H1 (cell line): ENCODE results near the gene FOXN3. TPM values are rescaled to one million over a fixed set of nuclear protein-coding genes. Genes with fewer than 3 reads are reported as not detected.
A peak's percentile ranks its signal among the peaks of the same experiment; 100 is the strongest.

ENCODE experiments used
- CTCF ChIA-PET: fragments of 300-600 bp; sonication (Branson Sonifier 250); formaldehyde crosslinking; loops from one replicate; lab custom pipeline; 2021; ENCODE audit not compliant: partially characterized antibody; lab: Charles Lee
- POLR2A ChIA-PET: fragments of 300-600 bp; sonication (Branson Sonifier 250); formaldehyde crosslinking; loops from one replicate; lab custom pipeline; 2021; ENCODE audit warnings: inconsistent platforms; ENCODE audit not compliant: partially characterized antibody; lab: Charles Lee
- DNase-seq, 2 experiments: peaks; one replicate each; pipeline versions ENCODE4 v3.0.0 to v3.0.0-alpha.2; 2010 to 2022; ENCODE audit warnings: low spot score in 2 of 2, low read depth in 1 of 2, mixed read lengths in 1 of 2
- FAIRE-seq: peaks from 2 replicates; lab custom pipeline; 2011; peaks lifted over from hg19 to GRCh38; lab: Jason Lieb, UNC
- H2AFZ ChIP-seq: 2 replicates; pipeline ENCODE4 v1.8.1; 2012; ENCODE audit warnings: low read length, inconsistent platforms
- H2AK5ac ChIP-seq: 2 replicates; pipeline ENCODE4 v1.6.1; 2013; ENCODE audit warnings: low read depth, low read length
- H2BK120ac ChIP-seq: replicated peaks from 2 replicates; pipeline ENCODE3; 2013; ENCODE audit warnings: low read depth, low read length, inconsistent platforms
- H2BK12ac ChIP-seq: 2 replicates; pipeline ENCODE4 v1.6.1; 2013; ENCODE audit warnings: low read depth, low read length
- H2BK15ac ChIP-seq: 2 replicates; pipeline ENCODE4 v1.6.1; 2013; ENCODE audit warnings: low read length
- H2BK20ac ChIP-seq: 2 replicates; pipeline ENCODE4 v1.6.1; 2013; ENCODE audit warnings: low read length
- H2BK5ac ChIP-seq: 2 replicates; pipeline ENCODE4 v1.6.1; 2013; ENCODE audit warnings: low read depth, low read length
- H3K14ac ChIP-seq: 2 replicates; pipeline ENCODE4 v1.6.1; 2013; ENCODE audit warnings: inconsistent platforms; ENCODE audit not compliant: insufficient read length
- H3K18ac ChIP-seq: 2 replicates; pipeline ENCODE4 v1.6.1; 2013; ENCODE audit warnings: low read length; ENCODE audit errors: extremely low read depth
- H3K23ac ChIP-seq: 2 replicates; pipeline ENCODE4 v1.6.1; 2013; ENCODE audit warnings: inconsistent platforms; ENCODE audit not compliant: insufficient read length
- H3K23me2 ChIP-seq: 2 replicates; pipeline ENCODE4 v1.6.1; 2013; ENCODE audit warnings: low read depth, low read length
- H3K27ac ChIP-seq: 2 replicates; pipeline ENCODE4 v1.6.1; 2011; ENCODE audit warnings: low read depth, low read length, inconsistent platforms
- H3K27me3 ChIP-seq, 4 experiments: replicated peaks in 1 of 4; 1 replicate in 1 of 4; 2 replicates in 3 of 4; pipeline versions ENCODE4 v1.6.1 to v1.8.1; 2011 to 2013; ENCODE audit warnings: low read length in 3 of 4, mild to moderate bottlenecking in 3 of 4, inconsistent platforms in 2 of 4, mixed read lengths in 2 of 4, moderate library complexity in 1 of 4; ENCODE audit not compliant: control insufficient read depth in 3 of 4, insufficient read depth in 3 of 4; ENCODE audit errors: extremely low read depth in 1 of 4
- H3K36me3 ChIP-seq, 4 experiments: 2 replicates each; pipeline versions ENCODE4 v1.6.1 to v1.8.1; 2011 to 2013; ENCODE audit warnings: mild to moderate bottlenecking in 4 of 4, low read length in 3 of 4, moderate library complexity in 2 of 4, control low read depth in 1 of 4, inconsistent platforms in 1 of 4; ENCODE audit not compliant: insufficient read depth in 4 of 4, control insufficient read depth in 2 of 4
- H3K4ac ChIP-seq: replicated peaks from 2 replicates; pipeline ENCODE3; 2013; ENCODE audit warnings: low read length, low read depth, mixed read lengths, inconsistent platforms; ENCODE audit not compliant: insufficient read length
- H3K4me1 ChIP-seq, 4 experiments: replicated peaks in 1 of 4; 1 replicate in 1 of 4; 2 replicates in 3 of 4; pipeline versions ENCODE4 v1.6.1 to v1.8.1; 2011 to 2013; ENCODE audit warnings: low read length in 3 of 4, inconsistent platforms in 2 of 4, mixed read lengths in 1 of 4; ENCODE audit not compliant: insufficient read depth in 4 of 4, control insufficient read depth in 3 of 4
- H3K4me2 ChIP-seq, 2 experiments: 2 replicates each; pipeline versions ENCODE4 v1.6.1 to v1.8.1; 2011 to 2013; ENCODE audit warnings: low read depth in 2 of 2, low read length in 2 of 2, control low read depth in 1 of 2, inconsistent platforms in 1 of 2, mild to moderate bottlenecking in 1 of 2; ENCODE audit not compliant: insufficient read depth in 1 of 2
- H3K4me3 ChIP-seq, 4 experiments: fragments of 200-600, 300-600 bp in 1 of 4; sonication (generic), shearing (Covaris generic), sonication (Bioruptor Twin) in 1 of 4; 2 replicates each; pipeline versions ENCODE4 v1.5.1 to v1.8.1; 2011 to 2016; ENCODE audit warnings: low read length in 4 of 4, low read depth in 3 of 4, control low read depth in 2 of 4, inconsistent platforms in 2 of 4, mild to moderate bottlenecking in 2 of 4, mixed read lengths in 1 of 4, moderate library complexity in 1 of 4; ENCODE audit not compliant: insufficient read depth in 2 of 4; ENCODE audit errors: extremely low read depth in 1 of 4
- H3K56ac ChIP-seq: replicated peaks from 2 replicates; pipeline ENCODE3; 2013; ENCODE audit warnings: low read depth, mild to moderate bottlenecking, mixed read lengths, low read length, inconsistent platforms; ENCODE audit not compliant: insufficient read length
- H3K79me1 ChIP-seq: 2 replicates; pipeline ENCODE4 v1.6.1; 2013; ENCODE audit warnings: low read depth, low read length, control low read depth
- H3K79me2 ChIP-seq, 2 experiments: 2 replicates each; pipeline versions ENCODE4 v1.6.1 to v1.8.1; 2012 to 2013; ENCODE audit warnings: low read length in 2 of 2, mild to moderate bottlenecking in 2 of 2, inconsistent platforms in 1 of 2; ENCODE audit not compliant: insufficient read depth in 2 of 2, control insufficient read depth in 1 of 2
- H3K9ac ChIP-seq, 4 experiments: replicated peaks in 1 of 4; 1 replicate in 1 of 4; 2 replicates in 3 of 4; pipeline versions ENCODE4 v1.6.1 to v1.8.1; 2011 to 2013; ENCODE audit warnings: low read depth in 3 of 4, low read length in 3 of 4, control low read depth in 2 of 4, mild to moderate bottlenecking in 2 of 4, moderate library complexity in 2 of 4, inconsistent platforms in 1 of 4; ENCODE audit errors: extremely low read depth in 1 of 4
- H3K9me3 ChIP-seq, 2 experiments: 2 replicates each; pipeline versions ENCODE4 v1.6.1 to v1.8.1; 2012 to 2013; ENCODE audit warnings: mild to moderate bottlenecking in 2 of 2, moderate library complexity in 2 of 2, control low read depth in 1 of 2, inconsistent platforms in 1 of 2, low read depth in 1 of 2, low read length in 1 of 2, mixed read lengths in 1 of 2; ENCODE audit not compliant: insufficient read depth in 2 of 2
- H4K20me1 ChIP-seq, 2 experiments: replicated peaks in 1 of 2; 2 replicates each; pipeline versions ENCODE3 to v1.8.1; 2011 to 2013; ENCODE audit warnings: inconsistent platforms in 2 of 2, low read length in 2 of 2, mild to moderate bottlenecking in 1 of 2; ENCODE audit not compliant: insufficient read depth in 2 of 2, control insufficient read depth in 1 of 2
- H4K5ac ChIP-seq: 2 replicates; pipeline ENCODE4 v1.6.1; 2013; ENCODE audit warnings: low read length, low read depth, mixed read lengths, inconsistent platforms; ENCODE audit not compliant: insufficient read length
- H4K8ac ChIP-seq: 2 replicates; pipeline ENCODE4 v1.8.0; 2013; ENCODE audit warnings: mild to moderate bottlenecking, moderate library complexity, low read length, inconsistent platforms; ENCODE audit not compliant: insufficient read depth; ENCODE audit errors: extremely low read depth
- H4K91ac ChIP-seq: replicated peaks from 2 replicates; pipeline ENCODE3; 2013; ENCODE audit warnings: low read length, mixed read lengths, inconsistent platforms; ENCODE audit not compliant: insufficient read length
- CBX5 ChIP-seq: fragments of 300-800, 300-1000 bp; sonication (generic); IDR thresholded peaks from 2 replicates; pipeline ENCODE4 v1.7.1; 2016; ENCODE audit warnings: antibody characterized with exemption, low read length, low read depth
- CEBPB ChIP-seq: IDR thresholded peaks from 2 replicates; pipeline ENCODE4 v1.6.1; 2012; ENCODE audit warnings: low read depth, low read length
- HDAC2 ChIP-seq, 2 experiments: fragments of 300-600 bp in 1 of 2; sonication (generic) in 1 of 2; IDR thresholded peaks; 2 replicates each; pipeline ENCODE4 v1.6.1; 2011 to 2012; ENCODE audit warnings: low read depth in 2 of 2, low read length in 2 of 2, mild to moderate bottlenecking in 2 of 2, moderate library complexity in 2 of 2, borderline replicate concordance in 1 of 2, inconsistent platforms in 1 of 2
- KDM1A ChIP-seq: fragments of 200-600, 300-600 bp; sonication (generic); IDR thresholded peaks from 2 replicates; pipeline ENCODE4 v1.7.1; 2016; ENCODE audit warnings: mild to moderate bottlenecking, low read length, borderline replicate concordance
- KDM4A ChIP-seq: IDR thresholded peaks from one replicate; pipeline ENCODE4 v1.7.1; 2012; ENCODE audit warnings: low read depth, mild to moderate bottlenecking, moderate library complexity, low read length, inconsistent platforms; ENCODE audit not compliant: severe bottlenecking
- MAFK ChIP-seq: IDR thresholded peaks from 2 replicates; pipeline ENCODE4 v1.6.1; 2012; ENCODE audit warnings: low read depth, mild to moderate bottlenecking, improper control_type of control experiment, low read length
- RBBP5 ChIP-seq: IDR thresholded peaks from 2 replicates; pipeline ENCODE4 v1.7.1; 2012; ENCODE audit warnings: low read depth, mild to moderate bottlenecking, inconsistent platforms, low read length, moderate library complexity, borderline replicate concordance
- RFX5 ChIP-seq: IDR thresholded peaks from 2 replicates; pipeline ENCODE4 v1.6.1; 2011; ENCODE audit warnings: low read depth, low read length, improper control_type of control experiment, borderline replicate concordance
- YY1 ChIP-seq: IDR thresholded peaks from 2 replicates; pipeline ENCODE4 v1.6.1; 2011; ENCODE audit warnings: low read depth, mild to moderate bottlenecking, low read length
- WGBS, 2 experiments: shearing (Covaris generic) in 1 of 2; methylation state at CpG; one replicate each; pipeline versions ENCODE4 v1.1.6 to v1.1.7; 2013 to 2015; ENCODE audit warnings: low lambda C conversion rate in 2 of 2, mixed read lengths in 2 of 2, inconsistent platforms in 1 of 2, low coverage in 1 of 2, missing lambda C conversion rate in 1 of 2; ENCODE audit not compliant: insufficient replicate concordance in 2 of 2, insufficient coverage in 1 of 2, insufficient read length in 1 of 2; ENCODE audit errors: extremely low coverage in 1 of 2, missing lambda C conversion rate in 1 of 2; 5-methylcytosine and 5-hydroxymethylcytosine counted together
- polyA plus RNA-seq, 7 experiments: library from polyadenylated mRNA; depleted of rRNA in 3 of 7; stranded (reverse) in 5 of 7; unstranded in 2 of 7; fragments of >200 nt in 5 of 7; fragments of 200-250 nt in 2 of 7; gene quantifications; 1 replicate in 5 of 7; 2 replicates in 1 of 7; 4 replicates in 1 of 7; pipeline versions ENCODE4 v1.2.1 to v1.2.3, GENCODE V29; 2011 to 2013; ENCODE audit warnings: missing spikeins in 2 of 7, mixed read lengths in 2 of 7
- total RNA-seq: library from RNA; stranded (reverse); fragmentation: NEBNext Ultra II Directional; extraction: Animal tissue kit (Norgen Biotek cat#: 25700); gene quantifications from 2 replicates; pipeline ENCODE4 v1.2.1, GENCODE V29; 2021
- TF ChIP-seq, protein P1 (sequence below): IDR thresholded peaks from 2 replicates; pipeline ENCODE4 v1.6.1; 2011; ENCODE audit warnings: low read length, improper control_type of control experiment
- TF ChIP-seq, protein P2 (sequence below): IDR thresholded peaks from 2 replicates; pipeline ENCODE4 v1.6.1; 2012; ENCODE audit warnings: low read length, inconsistent platforms

Gene FOXN3
- total and polyA plus RNA-seq, 2 of the 8 experiments (the other 6 are each of a cell fraction or from before 2014, with no cell fraction given) = 52.6 to 178 TPM

DNA sequence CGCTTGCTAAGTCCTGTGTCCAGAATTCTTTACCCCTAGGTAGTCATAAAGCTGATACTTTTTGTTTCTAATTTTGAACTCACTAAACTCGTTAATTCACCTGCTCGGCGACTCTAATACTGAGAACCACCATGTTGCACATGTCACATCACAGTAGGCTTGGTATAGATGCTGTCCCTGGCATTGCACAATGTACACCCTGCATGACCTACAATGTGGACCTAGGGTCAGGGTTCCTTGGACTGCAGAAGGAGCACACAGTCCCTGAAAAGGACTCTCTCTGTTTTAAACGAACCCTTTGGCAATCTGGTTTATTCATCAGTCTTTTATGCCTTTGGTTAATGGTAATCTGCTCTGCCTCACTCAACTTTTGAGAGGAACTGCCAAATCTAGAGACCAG, 272.4 kb downstream of the FOXN3 start:
- no peaks in the 10 kb centered on the region for H4K20me1 ChIP-seq
- H3K23me2 ChIP-seq = no peaks in the 10 kb centered on the region; the same call in 1 of the 2 replicates
- peak overlapping the region; percentile 86; the same call in 1 of the 2 replicates for H2BK20ac ChIP-seq
- no peak overlapping the region for H3K4me2 ChIP-seq
- peaks cover under 1 to 2% (median 2%) of the 10 kb centered on the region in 4 experiments; a peak in 4 of 7 replicates for H3K4me1 ChIP-seq
- no peak overlapping the region for H2AFZ ChIP-seq
- DNase-seq (no peak), FAIRE-seq (no peak)
- no peak overlapping the region for H2BK15ac ChIP-seq
- no peak overlapping the region for H3K4me3 ChIP-seq
- H2BK120ac ChIP-seq = no peak overlapping the region
- no peaks in the 10 kb centered on the region for H3K79me1 ChIP-seq
- H3K18ac ChIP-seq = no peak overlapping the region
- no peak overlapping the region for H4K8ac ChIP-seq
- ChIA-PET POLR2A (no interaction called here), CTCF (interaction anchor here (0.8 kb wide), 1 partner anchor 24 kb away, joined by 3 read pairs; no protein-coding TSS in a partner anchor)
- H2AK5ac ChIP-seq = no peak overlapping the region
- H4K5ac ChIP-seq = no peak overlapping the region
- no peak overlapping the region for H2BK5ac ChIP-seq
- H3K36me3 ChIP-seq = no peaks in the 10 kb centered on the region
- no peak overlapping the region for H4K91ac ChIP-seq
- no peak overlapping the region; the same call in 1 of the 2 replicates for H2BK12ac ChIP-seq
- H3K4ac ChIP-seq = no peak overlapping the region
- no peak overlapping the region for H3K14ac ChIP-seq
- H3K79me2 ChIP-seq = no peaks in the 10 kb centered on the region
- no peak overlapping the region for H3K23ac ChIP-seq
- H3K9me3 ChIP-seq = no peaks in the 10 kb centered on the region
- no peak overlapping the region for H3K56ac ChIP-seq
- H3K9ac ChIP-seq = no peak overlapping the region
- no peaks in the 10 kb centered on the region; a peak in 1 of 7 replicates for H3K27me3 ChIP-seq
- 89% methylated on average over 5 of the region's 5 CpGs; no CpG with 5 or more reads in 1 of the 2 experiments for WGBS, 2 experiments
- no peak overlapping the region for H3K27ac ChIP-seq
- TF ChIP-seq HDAC2 (IDR thresholded peaks at IDR 0.05; ENCODE audit: borderline replicate concordance in 1 of 2, low read depth in 2 of 2, low read length in 2 of 2) (no peak), CBX5 (no peak), RFX5 (no peak), YY1 (no peak), CEBPB (no peak), KDM4A (no peak), MAFK (no peak), KDM1A (no peak), RBBP5 (no peak)
- TF ChIP-seq, protein P1, sequence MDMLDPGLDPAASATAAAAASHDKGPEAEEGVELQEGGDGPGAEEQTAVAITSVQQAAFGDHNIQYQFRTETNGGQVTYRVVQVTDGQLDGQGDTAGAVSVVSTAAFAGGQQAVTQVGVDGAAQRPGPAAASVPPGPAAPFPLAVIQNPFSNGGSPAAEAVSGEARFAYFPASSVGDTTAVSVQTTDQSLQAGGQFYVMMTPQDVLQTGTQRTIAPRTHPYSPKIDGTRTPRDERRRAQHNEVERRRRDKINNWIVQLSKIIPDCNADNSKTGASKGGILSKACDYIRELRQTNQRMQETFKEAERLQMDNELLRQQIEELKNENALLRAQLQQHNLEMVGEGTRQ = no peak
- TF ChIP-seq, protein P2, sequence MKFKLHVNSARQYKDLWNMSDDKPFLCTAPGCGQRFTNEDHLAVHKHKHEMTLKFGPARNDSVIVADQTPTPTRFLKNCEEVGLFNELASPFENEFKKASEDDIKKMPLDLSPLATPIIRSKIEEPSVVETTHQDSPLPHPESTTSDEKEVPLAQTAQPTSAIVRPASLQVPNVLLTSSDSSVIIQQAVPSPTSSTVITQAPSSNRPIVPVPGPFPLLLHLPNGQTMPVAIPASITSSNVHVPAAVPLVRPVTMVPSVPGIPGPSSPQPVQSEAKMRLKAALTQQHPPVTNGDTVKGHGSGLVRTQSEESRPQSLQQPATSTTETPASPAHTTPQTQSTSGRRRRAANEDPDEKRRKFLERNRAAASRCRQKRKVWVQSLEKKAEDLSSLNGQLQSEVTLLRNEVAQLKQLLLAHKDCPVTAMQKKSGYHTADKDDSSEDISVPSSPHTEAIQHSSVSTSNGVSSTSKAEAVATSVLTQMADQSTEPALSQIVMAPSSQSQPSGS = no peak
